Stimulated activated naive CD8-positive, alpha-beta T cell treated with anti-CD3 and anti-CD28 coated beads, Interleukin-15, Interleukin-2, amounts not matched to agents 100 ng/mL and 50 ng/mL, for 24 hours (primary cell): Measurements from ENCODE around the gene KLHDC3.
"Not testable (repeated sequence)": the region's sequence is repeated elsewhere in the genome, so short reads cannot be mapped to it uniquely, and the experiment has no call there.

Experiments
- H3K27ac Mint-ChIP-seq: one replicate; pipeline ENCODE4 v1.8.0; 2021; ENCODE audit warnings: mild to moderate bottlenecking, mixed read lengths
- H3K27me3 Mint-ChIP-seq: one replicate; pipeline ENCODE4 v1.8.0; 2021; ENCODE audit warnings: mixed read lengths
- H3K36me3 Mint-ChIP-seq: one replicate; pipeline ENCODE4 v1.8.0; 2021; ENCODE audit warnings: low read depth, mixed read lengths
- H3K4me1 Mint-ChIP-seq: one replicate; pipeline ENCODE4 v1.8.0; 2021; ENCODE audit warnings: low read depth, mixed read lengths
- H3K4me3 Mint-ChIP-seq: one replicate; pipeline ENCODE4 v1.8.0; 2021; ENCODE audit warnings: mild to moderate bottlenecking, mixed read lengths
- H3K9me3 Mint-ChIP-seq: one replicate; pipeline ENCODE4 v1.8.0; 2021; ENCODE audit warnings: mixed read lengths

The KLHDC3 gene

DNA sequence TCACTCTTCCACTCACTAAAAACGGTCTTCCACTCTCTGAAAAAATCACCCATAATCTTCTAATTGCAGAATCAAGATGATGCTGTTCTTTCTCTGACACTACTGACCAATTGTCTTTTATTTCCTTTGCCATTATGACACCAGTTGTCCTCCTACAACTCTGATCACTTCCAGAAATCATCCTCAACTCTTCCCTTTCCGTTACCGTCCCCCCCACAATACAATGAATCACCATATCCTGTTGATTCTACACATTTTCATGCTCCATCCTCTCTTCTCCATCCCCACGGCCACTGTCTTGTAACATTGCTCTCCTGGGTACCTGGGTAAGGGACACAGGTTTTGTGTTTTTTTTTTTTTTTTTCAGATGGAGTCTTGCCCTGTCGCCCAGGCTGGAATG, 32.2 kb upstream of the KLHDC3 start:
- no peaks in the 10 kb centered on the region for H3K27me3 Mint-ChIP-seq
- no peak overlapping the region for H3K4me3 Mint-ChIP-seq
- no peaks in the 10 kb centered on the region for H3K9me3 Mint-ChIP-seq
- peaks cover 11% of the 10 kb centered on the region for H3K36me3 Mint-ChIP-seq
- peak overlapping the region; percentile 36 for H3K27ac Mint-ChIP-seq
- peaks cover 59% of the 10 kb centered on the region for H3K4me1 Mint-ChIP-seq

DNA sequence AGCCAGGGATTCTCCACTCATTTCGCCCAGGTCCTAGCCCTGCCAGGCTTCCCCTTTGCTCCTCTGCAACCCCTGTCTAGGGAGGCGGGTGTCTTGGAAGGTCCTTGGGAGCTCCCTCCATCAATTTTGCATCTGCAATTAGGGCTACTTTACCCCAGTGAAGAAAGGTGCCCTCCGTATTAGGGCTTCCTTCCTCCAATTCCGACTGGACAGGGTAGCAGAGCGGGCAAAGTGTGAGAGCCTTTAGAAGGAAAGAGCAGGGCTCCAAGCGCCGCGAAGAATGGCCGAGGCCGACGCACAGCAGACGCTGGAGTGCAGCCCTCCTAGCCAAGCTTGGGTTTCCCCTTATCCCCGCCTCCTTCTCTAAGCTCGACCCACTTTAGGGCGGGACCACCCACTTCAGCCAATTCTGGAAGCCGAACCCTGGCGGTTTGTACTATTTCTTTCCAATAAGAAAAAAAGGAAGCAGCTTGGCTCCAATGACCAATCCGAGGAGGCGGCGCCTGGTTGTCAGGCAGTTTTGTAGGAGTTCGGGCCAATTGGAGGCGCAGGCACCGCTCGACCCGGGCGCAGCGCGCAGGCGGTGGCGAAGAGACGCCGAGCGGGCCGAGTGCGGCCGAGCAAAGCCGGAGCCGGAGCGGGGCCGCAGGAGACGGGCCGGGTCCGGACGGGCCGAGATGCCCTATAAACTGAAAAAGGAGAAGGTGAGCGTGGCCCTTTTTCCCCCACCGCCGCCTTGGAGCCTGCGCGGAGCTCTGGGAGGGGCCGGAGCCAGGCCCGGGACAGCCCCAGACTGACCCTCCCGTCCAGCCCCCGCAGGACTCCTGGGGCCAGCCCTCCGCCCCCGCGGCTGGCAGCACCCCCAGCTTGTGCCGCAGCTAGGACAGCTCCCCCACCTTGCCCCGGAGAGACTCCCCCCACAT, 29.8 kb upstream of the KLHDC3 start, which contains the start of gene PPP2R5D:
PPP2R5D (plus strand) TSS at position 570 of the 923 bp plus-strand sequence; CDS start at position 678, 108 bp downstream.
- H3K4me1 Mint-ChIP-seq: peaks cover 54% of the 10 kb centered on the region
- H3K4me3 Mint-ChIP-seq: peak within 1 kb of the TSS; percentile 90
- no peaks in the 10 kb centered on the region for H3K27me3 Mint-ChIP-seq
- peaks cover 16% of the 10 kb centered on the region for H3K36me3 Mint-ChIP-seq
- peak within 1 kb of the TSS; percentile 87 for H3K27ac Mint-ChIP-seq
- no peaks in the 10 kb centered on the region for H3K9me3 Mint-ChIP-seq

DNA sequence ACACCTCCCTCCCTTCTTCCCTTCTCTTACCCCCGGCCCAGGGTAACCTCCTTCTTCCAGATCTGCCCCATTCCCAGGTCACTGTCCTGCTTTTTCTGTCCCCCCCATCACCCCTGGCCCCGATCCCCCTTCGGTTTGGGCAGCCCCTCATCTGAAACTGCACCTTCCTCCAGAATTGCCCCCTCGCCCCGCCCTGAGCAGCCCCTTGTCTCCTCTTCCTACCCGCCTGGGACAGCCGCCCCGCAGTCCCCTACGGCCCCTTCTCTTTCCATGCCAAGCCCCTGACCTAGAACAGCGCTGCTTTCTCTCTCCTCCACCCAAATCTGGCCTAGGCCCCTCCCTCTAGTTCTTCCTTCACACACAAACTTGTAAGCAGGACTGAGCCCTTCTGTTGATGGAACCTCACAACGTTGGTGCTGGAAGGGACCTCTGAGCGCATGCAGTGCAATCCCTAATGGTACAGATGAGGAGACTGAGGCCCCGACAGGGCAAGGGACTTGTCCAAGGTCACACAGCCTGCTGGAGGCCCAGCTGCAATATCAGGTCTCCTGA, 29.0 kb upstream of the KLHDC3 start:
- Mint-ChIP-seq H3K4me1 (peaks cover 47% of the 10 kb centered on the region), H3K27ac (peak overlapping the region; percentile 80), H3K9me3 (no peaks in the 10 kb centered on the region), H3K36me3 (peaks cover 23% of the 10 kb centered on the region), H3K4me3 (peak overlapping the region; percentile 90), H3K27me3 (no peaks in the 10 kb centered on the region)

DNA sequence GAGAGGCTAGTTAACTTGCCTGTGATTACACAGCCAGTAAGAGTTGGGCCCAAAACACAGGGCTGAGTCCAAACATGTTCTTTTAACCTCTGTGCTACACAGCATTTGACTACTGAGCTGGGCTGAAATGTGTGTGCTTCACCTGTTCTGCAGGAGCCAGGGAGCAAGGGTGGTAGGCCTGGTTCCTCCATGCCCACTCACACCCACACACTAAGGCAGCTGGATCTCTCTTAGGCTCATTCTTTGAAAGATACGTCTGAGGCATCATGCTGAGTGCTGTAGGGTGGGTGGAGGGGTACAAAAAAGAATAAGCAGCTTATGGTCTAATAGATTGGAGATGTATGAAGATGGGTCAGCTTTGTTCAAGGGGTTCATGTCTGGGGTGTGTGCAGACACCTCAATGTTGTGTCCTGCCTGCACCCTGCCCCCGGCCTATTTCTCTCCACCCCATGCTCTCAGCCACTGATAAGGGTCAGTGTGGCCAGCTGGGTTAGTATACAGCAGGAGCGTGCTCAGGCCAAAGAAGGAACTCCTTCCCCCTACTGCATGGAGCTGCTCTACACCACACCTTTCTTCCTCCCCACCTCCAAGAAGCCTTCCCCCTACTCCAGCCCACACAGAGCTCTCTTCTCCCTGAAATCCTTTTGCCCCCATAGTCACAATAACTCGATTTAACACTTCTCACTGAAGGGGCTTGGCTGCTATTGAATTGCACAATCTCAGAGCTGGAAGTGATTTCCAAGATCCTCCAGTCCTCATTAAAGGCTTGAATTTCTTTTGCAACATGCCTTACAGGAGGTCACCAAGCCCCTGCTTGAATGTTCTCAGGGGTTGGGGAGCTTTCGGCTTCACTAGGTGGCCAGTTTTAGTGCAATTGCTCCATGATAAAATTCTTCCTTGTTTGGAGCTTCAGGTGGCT, 26.3 kb upstream of the KLHDC3 start:
- Mint-ChIP-seq H3K4me1 (peaks cover 35% of the 10 kb centered on the region), H3K27me3 (no peaks in the 10 kb centered on the region), H3K9me3 (no peaks in the 10 kb centered on the region), H3K4me3 (no peak overlapping the region), H3K27ac (no peak overlapping the region), H3K36me3 (peaks cover 34% of the 10 kb centered on the region)

DNA sequence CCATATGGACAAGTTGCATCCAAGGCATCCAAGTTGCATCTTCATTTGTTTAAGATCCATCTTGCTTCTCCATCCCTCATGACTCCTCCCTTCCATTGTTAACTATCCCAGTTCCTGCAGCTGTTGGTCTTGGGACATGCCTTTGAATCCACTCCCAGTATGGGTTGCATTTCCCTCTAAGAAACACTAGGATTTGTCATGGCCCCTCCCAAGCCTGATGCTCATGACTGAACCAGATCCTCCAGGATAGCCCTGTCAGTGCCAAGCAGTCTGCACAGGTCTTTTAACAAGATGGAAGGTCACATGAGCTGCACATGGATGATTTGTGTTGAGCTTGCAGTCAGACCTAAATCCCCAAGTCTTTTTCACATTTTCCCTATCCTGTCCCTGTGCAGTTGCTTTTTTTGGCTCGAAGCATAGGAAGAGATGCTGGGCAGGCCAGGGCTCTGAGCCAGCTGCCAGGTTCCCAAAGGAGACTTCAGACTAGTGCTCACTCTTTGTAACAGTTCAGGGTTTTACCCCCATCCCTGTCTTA, 25.5 kb upstream of the KLHDC3 start:
- Mint-ChIP-seq H3K27ac (no peak overlapping the region), H3K9me3 (no peaks in the 10 kb centered on the region), H3K4me1 (peaks cover 35% of the 10 kb centered on the region), H3K36me3 (peaks cover 34% of the 10 kb centered on the region), H3K27me3 (no peaks in the 10 kb centered on the region), H3K4me3 (no peak overlapping the region)

DNA sequence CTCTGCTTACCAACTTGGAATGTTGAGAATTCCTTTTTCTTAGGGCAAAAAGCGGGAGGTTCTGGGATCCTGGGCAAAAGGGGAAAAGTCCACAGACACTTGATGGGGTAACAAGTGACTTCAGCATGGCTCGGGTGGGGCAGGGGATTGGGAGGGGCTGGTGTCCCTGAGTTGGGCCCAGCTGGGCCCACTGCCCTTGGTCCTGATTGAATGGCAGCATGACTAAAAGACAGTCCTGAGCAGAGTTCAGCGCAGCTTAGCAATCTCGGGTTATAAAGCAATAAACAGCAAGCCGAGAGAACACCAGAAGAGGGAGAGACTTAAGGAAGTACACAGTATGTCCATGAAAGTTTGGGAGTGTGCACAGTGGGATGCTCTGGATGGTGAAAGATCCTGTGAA, 24.1 kb upstream of the KLHDC3 start:
- H3K27ac Mint-ChIP-seq: no peak overlapping the region

DNA sequence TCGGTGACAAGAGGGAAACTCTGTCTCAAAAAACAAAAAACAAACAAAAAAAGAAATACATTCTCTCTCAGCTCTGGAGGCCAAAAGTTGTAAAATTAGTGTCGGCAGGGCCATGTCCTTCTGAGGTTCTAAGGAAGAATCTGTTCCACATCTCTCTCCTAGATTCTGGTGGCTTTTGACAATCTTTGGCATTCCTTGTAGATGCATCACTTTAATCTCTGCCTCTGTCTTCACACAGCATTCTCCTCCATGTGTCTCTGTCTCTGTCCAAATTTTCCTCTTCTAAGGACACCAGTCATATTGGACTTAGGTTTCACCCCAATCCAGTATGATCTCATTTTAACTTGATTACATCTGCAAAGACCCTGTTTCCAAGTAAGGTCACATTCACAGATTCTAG, 20.6 kb upstream of the KLHDC3 start:
- Mint-ChIP-seq H3K4me1 (peaks cover 3% of the 10 kb centered on the region), H3K27ac (no peak overlapping the region), H3K36me3 (peaks cover 23% of the 10 kb centered on the region), H3K27me3 (no peaks in the 10 kb centered on the region), H3K4me3 (no peak overlapping the region), H3K9me3 (no peaks in the 10 kb centered on the region)

More for the DNA sequence above, 24.1 kb upstream of the KLHDC3 start:
- H3K9me3 Mint-ChIP-seq: no peaks in the 10 kb centered on the region
- peaks cover 31% of the 10 kb centered on the region for H3K4me1 Mint-ChIP-seq
- H3K27me3 Mint-ChIP-seq: no peaks in the 10 kb centered on the region
- H3K36me3 Mint-ChIP-seq: peaks cover 34% of the 10 kb centered on the region
- no peak overlapping the region for H3K4me3 Mint-ChIP-seq

DNA sequence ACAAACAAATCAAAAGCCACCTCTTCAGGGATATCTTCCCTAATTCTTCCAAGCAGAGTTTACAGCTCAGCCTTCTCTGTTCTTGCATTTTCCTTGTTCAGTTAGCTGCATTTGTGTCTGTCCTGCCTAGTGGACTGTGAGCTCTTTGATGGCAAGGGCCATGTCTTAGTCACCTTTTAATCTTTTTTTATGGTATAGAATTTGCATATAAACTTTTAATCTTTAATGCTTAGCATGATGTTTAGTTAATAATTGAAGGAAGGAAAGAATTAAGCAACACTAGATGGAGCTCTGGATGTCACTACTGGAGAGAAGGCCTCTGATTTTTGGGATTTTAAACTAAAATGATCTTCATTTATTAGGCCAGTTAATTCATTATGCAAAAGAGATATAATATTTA, 17.5 kb upstream of the KLHDC3 start:
- Mint-ChIP-seq H3K27me3 (no peaks in the 10 kb centered on the region), H3K27ac (peak overlapping the region; percentile 22), H3K36me3 (peaks cover 4% of the 10 kb centered on the region), H3K9me3 (no peaks in the 10 kb centered on the region), H3K4me1 (peaks cover 3% of the 10 kb centered on the region), H3K4me3 (no peak overlapping the region)

DNA sequence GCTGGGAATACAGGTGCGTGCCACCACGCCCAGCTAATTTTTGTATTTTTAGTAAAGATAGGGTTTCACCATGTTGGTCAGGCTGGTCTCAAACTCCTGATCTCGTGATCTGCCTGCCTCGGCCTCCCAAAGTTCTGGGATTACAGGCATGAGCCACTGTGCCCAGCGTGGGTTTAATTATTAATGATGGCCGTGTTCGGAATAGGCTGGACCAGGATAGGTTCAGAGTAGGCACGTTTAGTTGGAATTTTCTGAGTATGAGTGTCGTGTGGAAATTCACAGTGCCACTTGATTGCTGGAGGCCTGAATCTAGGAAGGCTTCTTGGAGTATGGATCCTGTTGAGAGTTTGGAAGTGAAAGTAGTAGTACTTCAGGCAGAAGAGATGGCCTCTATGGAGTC, 15.8 kb upstream of the KLHDC3 start:
- not testable (repeated sequence) for H3K36me3 Mint-ChIP-seq, H3K27me3 Mint-ChIP-seq, H3K4me1 Mint-ChIP-seq, H3K9me3 Mint-ChIP-seq, H3K27ac Mint-ChIP-seq, H3K4me3 Mint-ChIP-seq

DNA sequence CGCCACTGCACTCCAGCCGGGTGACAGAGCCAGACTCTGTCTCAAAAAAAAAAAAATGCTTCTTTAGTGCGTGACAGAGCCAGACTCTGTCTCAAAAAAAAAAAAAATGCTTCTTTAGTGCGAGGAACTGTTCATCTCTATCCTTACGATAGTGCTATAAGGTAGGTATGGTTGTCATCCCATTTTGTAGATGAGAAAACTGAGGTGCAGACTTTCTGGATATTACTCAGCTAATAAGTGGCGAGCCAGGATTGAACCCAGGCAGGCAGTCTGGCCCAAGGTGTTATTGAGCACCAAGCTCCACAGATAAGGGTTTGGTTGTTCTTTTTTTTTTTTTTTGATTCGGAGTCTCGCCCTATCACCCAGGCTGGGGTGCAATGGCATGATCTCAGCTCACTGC, 12.2 kb upstream of the KLHDC3 start:
- peaks cover 10% of the 10 kb centered on the region for H3K36me3 Mint-ChIP-seq
- no peaks in the 10 kb centered on the region for H3K4me1 Mint-ChIP-seq
- no peak overlapping the region for H3K4me3 Mint-ChIP-seq
- no peaks in the 10 kb centered on the region for H3K9me3 Mint-ChIP-seq
- no peaks in the 10 kb centered on the region for H3K27me3 Mint-ChIP-seq
- H3K27ac Mint-ChIP-seq: no peak overlapping the region

DNA sequence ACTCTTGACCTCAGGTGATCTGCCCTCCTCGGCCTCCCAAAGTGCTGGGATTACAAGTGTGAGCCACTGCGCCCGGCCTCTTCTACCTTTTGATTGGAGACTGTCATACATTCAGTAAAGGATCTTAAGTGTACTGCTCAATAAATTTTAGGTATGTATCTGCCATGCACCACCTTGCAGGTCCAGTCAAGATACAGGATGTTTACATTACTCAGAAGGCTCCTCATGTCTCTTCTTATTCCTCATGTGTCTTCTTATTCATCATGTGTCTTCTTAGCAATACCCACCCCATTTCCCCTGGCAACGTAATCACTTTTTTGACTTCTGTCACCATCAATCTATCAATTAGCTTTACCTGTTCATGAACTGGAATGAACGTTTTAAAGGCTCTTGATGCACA, 8.2 kb upstream of the KLHDC3 start:
- Mint-ChIP-seq H3K27ac (no peak overlapping the region), H3K4me1 (peaks cover 4% of the 10 kb centered on the region), H3K4me3 (no peak overlapping the region), H3K27me3 (no peaks in the 10 kb centered on the region), H3K9me3 (no peaks in the 10 kb centered on the region), H3K36me3 (peaks cover 40% of the 10 kb centered on the region)

DNA sequence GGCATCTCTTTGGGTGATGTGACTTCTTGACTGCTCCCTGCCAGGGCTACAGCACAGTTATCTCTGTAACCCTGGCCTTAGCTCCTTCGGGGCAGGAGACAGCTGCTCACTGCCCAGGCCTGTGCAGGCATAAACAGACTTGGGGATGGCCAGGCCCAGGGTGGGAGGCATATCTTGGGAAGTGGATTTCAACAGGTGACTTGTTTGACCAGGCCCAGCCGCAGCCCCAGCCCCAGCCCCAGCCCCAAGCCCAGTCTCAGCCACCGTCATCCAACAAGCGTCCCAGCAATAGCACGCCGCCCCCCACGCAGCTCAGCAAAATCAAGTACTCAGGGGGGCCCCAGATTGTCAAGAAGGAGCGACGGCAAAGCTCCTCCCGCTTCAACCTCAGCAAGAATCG, 7.8 kb upstream of the KLHDC3 start:
- peaks cover 42% of the 10 kb centered on the region for H3K36me3 Mint-ChIP-seq
- no peaks in the 10 kb centered on the region for H3K9me3 Mint-ChIP-seq
- H3K27me3 Mint-ChIP-seq: no peaks in the 10 kb centered on the region
- no peak overlapping the region for H3K27ac Mint-ChIP-seq
- H3K4me3 Mint-ChIP-seq: no peak overlapping the region
- H3K4me1 Mint-ChIP-seq: peaks cover 7% of the 10 kb centered on the region

DNA sequence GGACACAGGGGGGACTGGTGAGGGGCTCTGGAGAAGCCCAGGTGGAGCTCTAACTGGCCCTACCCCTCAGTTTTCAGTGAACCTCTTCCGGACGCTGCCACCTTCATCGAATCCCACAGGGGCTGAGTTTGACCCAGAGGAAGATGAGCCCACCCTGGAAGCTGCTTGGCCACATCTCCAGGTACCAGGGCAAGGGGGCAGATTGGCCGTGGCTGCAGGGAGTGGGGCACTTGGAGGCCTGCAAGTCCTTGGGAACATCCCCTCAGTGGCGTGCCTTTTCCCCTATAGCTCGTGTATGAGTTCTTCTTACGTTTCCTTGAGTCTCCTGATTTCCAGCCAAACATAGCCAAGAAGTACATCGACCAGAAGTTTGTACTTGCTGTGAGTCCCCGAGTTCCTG, 6.9 kb upstream of the KLHDC3 start:
- no peak overlapping the region for H3K4me3 Mint-ChIP-seq
- no peaks in the 10 kb centered on the region for H3K27me3 Mint-ChIP-seq
- H3K4me1 Mint-ChIP-seq: peaks cover 16% of the 10 kb centered on the region
- no peak overlapping the region for H3K27ac Mint-ChIP-seq
- peaks cover 51% of the 10 kb centered on the region for H3K36me3 Mint-ChIP-seq
- no peaks in the 10 kb centered on the region for H3K9me3 Mint-ChIP-seq

DNA sequence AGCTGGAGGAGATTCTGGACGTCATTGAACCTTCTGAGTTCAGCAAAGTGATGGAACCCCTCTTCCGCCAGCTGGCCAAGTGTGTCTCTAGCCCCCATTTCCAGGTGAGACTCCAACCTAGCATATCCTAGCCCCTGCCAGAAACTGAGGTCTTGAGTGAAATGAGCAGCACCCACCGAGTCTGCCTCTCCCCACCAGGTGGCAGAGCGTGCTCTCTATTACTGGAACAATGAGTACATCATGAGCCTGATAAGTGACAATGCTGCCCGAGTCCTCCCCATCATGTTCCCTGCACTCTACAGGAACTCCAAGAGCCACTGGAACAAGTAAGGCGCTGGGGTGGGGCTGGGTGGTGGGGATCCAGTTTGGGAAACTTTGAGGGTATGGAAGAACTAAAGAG, 4.9 kb upstream of the KLHDC3 start:
- Mint-ChIP-seq H3K27me3 (no peaks in the 10 kb centered on the region), H3K4me3 (no peak overlapping the region), H3K36me3 (peaks cover 65% of the 10 kb centered on the region), H3K4me1 (peaks cover 30% of the 10 kb centered on the region), H3K9me3 (no peaks in the 10 kb centered on the region), H3K27ac (peak overlapping the region; percentile 36)
